Hepatocyte (in vitro differentiated cells): ENCODE measurements around the gene TNFRSF12A. TPM values are rescaled to one million over a fixed set of nuclear protein-coding genes. Genes with fewer than 3 reads are reported as not detected.
"Not testable (repeated sequence)": the region's sequence is repeated elsewhere in the genome, so short reads cannot be mapped to it uniquely, and the experiment has no call there.

Experiments
- DNase-seq: peaks from one replicate; pipeline ENCODE4 v3.0.0-alpha.2; 2016; ENCODE audit warnings: low spot score
- H2AFZ ChIP-seq: fragments of 200-600 bp; sonication (generic); 2 replicates; pipeline ENCODE4 v1.6.0; 2016; ENCODE audit warnings: antibody characterized with exemption, mild to moderate bottlenecking
- H3K27ac ChIP-seq: fragments of 200-600 bp; sonication (generic); 2 replicates; pipeline ENCODE4 v1.5.1; 2016; ENCODE audit warnings: mild to moderate bottlenecking
- H3K27me3 ChIP-seq: fragments of 200-600 bp; sonication (generic); 2 replicates; pipeline ENCODE4 v1.6.1; 2016
- H3K36me3 ChIP-seq: fragments of 200-600 bp; sonication (generic); replicated peaks from 2 replicates; pipeline ENCODE4 v1.5.1; 2016; ENCODE audit warnings: low read depth; ENCODE audit not compliant: insufficient read depth
- H3K4me1 ChIP-seq: fragments of 200-600 bp; sonication (generic); 2 replicates; pipeline ENCODE4 v1.5.1; 2016; ENCODE audit warnings: mild to moderate bottlenecking, moderate library complexity; ENCODE audit not compliant: insufficient read depth
- H3K4me2 ChIP-seq: fragments of 200-600 bp; sonication (generic); 2 replicates; pipeline ENCODE4 v1.6.0; 2016
- H3K4me3 ChIP-seq: fragments of 200-600 bp; sonication (generic); 2 replicates; pipeline ENCODE4 v1.5.1; 2016; ENCODE audit warnings: mild to moderate bottlenecking
- H3K79me2 ChIP-seq: fragments of 200-600 bp; sonication (generic); 2 replicates; pipeline ENCODE4 v1.6.0; 2017; ENCODE audit warnings: mild to moderate bottlenecking
- H3K9me2 ChIP-seq: fragments of 200-600 bp; sonication (generic); replicated peaks from 2 replicates; pipeline ENCODE4 v1.6.0; 2017; ENCODE audit warnings: mild to moderate bottlenecking; ENCODE audit not compliant: insufficient read depth
- H3K9me3 ChIP-seq: fragments of 200-600 bp; sonication (generic); 2 replicates; pipeline ENCODE4 v1.5.1; 2016; ENCODE audit warnings: low read depth, mild to moderate bottlenecking
- H4K20me1 ChIP-seq: fragments of 200-600 bp; sonication (generic); 2 replicates; pipeline ENCODE4 v1.6.0; 2016; ENCODE audit warnings: mild to moderate bottlenecking; ENCODE audit not compliant: insufficient read depth, poor library complexity, severe bottlenecking
- EZH2 ChIP-seq: fragments of 200-600 bp; sonication (generic); IDR thresholded peaks from 2 replicates; pipeline ENCODE4 v1.6.1; 2016; ENCODE audit warnings: antibody characterized with exemption, mild to moderate bottlenecking, borderline replicate concordance
- EZH2phosphoT487 ChIP-seq: fragments of 200-600 bp; sonication (generic); IDR thresholded peaks from one replicate; pipeline ENCODE4 v1.6.1; 2018; ENCODE audit warnings: antibody characterized with exemption, mild to moderate bottlenecking, low read depth, moderate library complexity; ENCODE audit not compliant: unreplicated experiment, severe bottlenecking
- WGBS: methylation state at CpG from one replicate; pipeline ENCODE4 v1.1.6; 2016; ENCODE audit warnings: low lambda C conversion rate; ENCODE audit errors: missing lambda C conversion rate; 5-methylcytosine and 5-hydroxymethylcytosine counted together
- polyA plus RNA-seq: library from polyadenylated mRNA; unstranded; fragments of >200 nt; fragmentation: Nextera tagmentation; extraction: Ambion mirVana; gene quantifications from 2 replicates; pipeline ENCODE4 v1.2.1, GENCODE V29; 2016
- total RNA-seq: library from RNA; depleted of rRNA; stranded (reverse); fragments of >200 nt; gene quantifications from 2 replicates; pipeline ENCODE4 v1.2.3, GENCODE V29; 2014
- TF ChIP-seq, protein P1 (sequence below): fragments of 200-600 bp; sonication (generic); IDR thresholded peaks from 2 replicates; pipeline ENCODE4 v1.5.1; 2016; ENCODE audit warnings: antibody characterized with exemption, mild to moderate bottlenecking; ENCODE audit not compliant: poor library complexity

Gene TNFRSF12A
- total and polyA plus RNA-seq, 2 experiments from 2014 or later, result 127 to 385 TPM

DNA sequence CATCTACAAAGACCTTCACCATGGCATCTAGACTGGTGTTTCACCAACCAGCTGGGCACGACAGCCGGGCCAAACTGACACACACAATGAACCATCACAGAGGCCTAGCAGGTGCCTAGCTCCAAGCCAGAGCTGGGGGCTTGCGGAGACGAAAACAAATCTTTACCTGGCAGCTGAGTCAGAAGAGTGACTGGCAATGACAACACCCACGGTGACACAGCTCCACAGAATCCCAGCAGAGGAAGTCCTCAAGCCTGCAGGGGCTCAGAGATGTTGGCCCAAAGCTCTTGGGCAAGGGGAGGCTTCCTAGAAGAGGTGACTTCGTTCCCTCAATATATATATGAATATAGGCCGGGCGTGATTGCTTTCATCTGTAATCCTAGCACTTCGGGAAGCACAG lies 31.3 kb downstream of the TNFRSF12A start:
- H3K4me2 ChIP-seq, result no peak overlapping the region
- no peaks in the 10 kb centered on the region for H3K9me3 ChIP-seq
- H3K27ac ChIP-seq, result no peak overlapping the region
- TF ChIP-seq EZH2, result no peak
- H3K9me2 ChIP-seq, result no peaks in the 10 kb centered on the region
- peaks cover 42% of the 10 kb centered on the region for H3K27me3 ChIP-seq
- WGBS, result 78% methylated on average over 9 of the region's 9 CpGs
- H3K79me2 ChIP-seq, result no peaks in the 10 kb centered on the region
- no peaks in the 10 kb centered on the region for H3K36me3 ChIP-seq
- H2AFZ ChIP-seq, result no peak overlapping the region
- H3K4me3 ChIP-seq, result no peak overlapping the region
- DNase-seq, result no peak
- peaks cover 5% of the 10 kb centered on the region for H3K4me1 ChIP-seq
- no peaks in the 10 kb centered on the region for H4K20me1 ChIP-seq

DNA sequence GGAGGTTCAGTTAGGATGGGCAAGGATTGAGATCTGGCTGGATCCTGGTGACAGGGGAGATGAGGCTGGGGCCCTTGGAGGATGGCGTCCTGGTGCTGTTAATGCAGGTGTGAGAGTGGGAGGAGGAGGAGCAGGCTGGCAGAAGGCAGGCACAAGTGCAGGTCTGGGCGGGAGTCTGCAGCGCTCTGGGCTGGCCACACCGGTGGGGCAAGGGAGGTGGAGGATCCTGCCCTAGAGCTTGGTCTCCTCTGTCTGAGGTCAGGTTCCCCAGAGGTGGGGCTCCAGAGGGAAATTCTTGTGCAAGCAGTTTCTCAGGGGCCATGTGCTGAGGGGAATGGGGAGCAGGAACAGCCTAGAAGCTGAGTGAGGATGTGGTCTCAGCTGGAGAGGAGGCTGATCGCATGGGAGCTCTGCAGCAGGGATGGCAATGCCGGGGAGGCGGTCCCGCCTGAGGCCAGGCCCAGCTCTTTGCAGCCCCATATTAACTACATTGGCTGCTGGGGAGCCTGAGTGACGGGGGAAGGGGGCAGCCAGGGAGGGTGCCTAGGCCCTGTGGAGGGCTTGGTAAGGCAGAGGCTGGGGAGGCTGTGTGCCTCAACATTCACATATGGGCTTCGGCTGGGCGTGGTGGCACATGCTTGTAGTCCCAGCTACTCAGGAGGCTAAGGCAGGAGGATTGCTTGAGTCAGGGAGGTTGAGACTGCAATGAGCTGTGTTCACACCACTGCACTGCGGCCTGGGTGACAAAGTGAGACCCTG lies 32.6 kb downstream of the TNFRSF12A start:
- not testable (repeated sequence) for H3K4me3 ChIP-seq, H3K9me2 ChIP-seq, H4K20me1 ChIP-seq, H3K4me1 ChIP-seq, DNase-seq, H3K27ac ChIP-seq, H3K4me2 ChIP-seq, H3K79me2 ChIP-seq, H3K36me3 ChIP-seq, H2AFZ ChIP-seq, H3K9me3 ChIP-seq
- H3K27me3 ChIP-seq, result peaks cover 30% of the 10 kb centered on the region
- WGBS, result 90% methylated on average over 11 of the region's 12 CpGs

DNA sequence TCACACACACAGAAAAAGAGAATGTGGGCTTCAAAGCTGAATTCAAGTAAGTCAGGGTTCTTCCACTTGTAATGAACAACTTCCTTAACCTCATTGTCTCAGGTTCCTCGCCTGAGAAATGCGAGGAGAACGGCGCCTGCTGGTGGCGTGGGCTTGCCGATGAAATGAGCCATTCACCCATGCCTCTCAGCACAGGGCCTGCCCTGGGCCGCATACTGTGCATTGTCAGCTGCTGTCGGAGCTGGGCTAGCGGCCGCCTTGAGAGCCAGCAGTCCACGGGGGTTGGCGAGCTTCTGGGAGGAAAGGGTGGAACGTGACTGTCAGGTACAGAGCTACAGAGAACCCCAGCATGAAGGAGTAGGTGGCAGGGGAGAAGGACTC lies 33.2 kb downstream of the TNFRSF12A start:
- H3K4me3 ChIP-seq, DNase-seq, H3K27ac ChIP-seq, H3K9me2 ChIP-seq, H3K36me3 ChIP-seq, H3K9me3 ChIP-seq, H2AFZ ChIP-seq, H4K20me1 ChIP-seq, H3K4me2 ChIP-seq, H3K79me2 ChIP-seq, H3K4me1 ChIP-seq: not testable (repeated sequence)
- H3K27me3 ChIP-seq, result peaks cover 24% of the 10 kb centered on the region
- WGBS, result 94% methylated on average over 10 of the region's 13 CpGs

DNA sequence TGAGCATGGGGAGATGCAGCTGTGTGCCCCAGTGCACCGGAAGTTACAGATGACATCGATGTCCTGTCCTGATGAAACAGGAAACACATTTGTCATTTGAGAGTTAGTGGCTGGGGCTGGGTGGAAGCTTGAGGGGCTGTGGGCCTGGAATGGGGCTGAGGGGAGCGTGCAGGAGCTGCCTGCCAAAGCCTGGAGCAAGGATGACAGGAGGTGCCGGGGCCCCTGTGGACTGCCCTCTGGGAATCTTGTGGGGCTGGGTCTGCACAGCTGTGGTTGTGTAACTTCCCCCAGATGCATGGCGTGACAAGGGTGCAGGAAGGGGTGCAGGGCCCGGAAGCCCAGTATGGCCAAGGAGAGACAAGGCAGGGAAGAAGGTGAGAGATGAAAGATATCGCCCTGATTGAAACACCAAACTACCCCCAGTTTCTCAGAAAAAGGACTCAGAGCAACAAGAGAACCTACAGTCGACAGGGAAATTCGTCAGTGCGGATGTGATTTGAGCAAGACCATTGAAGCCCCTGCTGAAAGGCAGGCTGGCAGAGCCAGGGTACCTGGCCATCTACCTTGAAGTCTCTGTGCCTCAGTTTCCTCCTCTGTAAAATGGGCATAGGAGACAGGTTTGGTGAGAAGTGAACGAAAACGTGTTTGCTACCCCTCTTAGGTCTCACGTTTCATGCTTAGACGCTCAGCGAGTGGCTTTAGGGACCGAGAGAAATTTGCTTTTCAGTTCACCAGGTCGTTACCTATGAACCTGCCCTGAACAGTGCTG lies 35.0 kb downstream of the TNFRSF12A start:
- WGBS, result 89% methylated on average over 16 of the region's 17 CpGs
- H3K27ac ChIP-seq, result no peak overlapping the region

DNA sequence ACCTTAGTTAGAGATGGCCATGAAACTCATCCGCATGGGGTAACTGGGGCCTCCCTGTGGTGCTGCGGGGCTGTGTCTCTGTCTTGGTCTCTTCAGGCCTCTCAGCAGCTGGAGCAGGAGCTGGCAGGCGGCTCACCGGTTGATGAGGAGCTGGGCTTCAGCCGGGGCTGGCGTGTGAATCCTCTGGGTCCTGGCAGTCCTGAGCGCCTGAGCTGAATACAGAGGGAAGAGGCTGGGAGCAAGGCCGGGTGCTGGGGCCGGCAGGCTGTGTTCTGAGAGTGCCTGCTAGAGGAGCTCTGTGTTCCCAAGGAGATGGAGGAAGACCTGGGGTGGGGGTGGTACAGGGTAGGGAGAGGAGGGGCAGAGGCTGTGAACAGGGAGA lies 35.6 kb downstream of the TNFRSF12A start:
- not testable (repeated sequence) for H2AFZ ChIP-seq, H3K79me2 ChIP-seq, H3K9me3 ChIP-seq, H4K20me1 ChIP-seq, H3K36me3 ChIP-seq, H3K27me3 ChIP-seq, DNase-seq, H3K4me2 ChIP-seq, H3K4me1 ChIP-seq, H3K27ac ChIP-seq, H3K9me2 ChIP-seq, H3K4me3 ChIP-seq
- WGBS, result 75% methylated on average over 9 of the region's 9 CpGs

More for the DNA sequence above, 35.0 kb downstream of the TNFRSF12A start:
- Histone ChIP-seq H3K4me2 (no peak overlapping the region), H3K9me3 (no peaks in the 10 kb centered on the region), H3K27me3 (peaks cover 8% of the 10 kb centered on the region), H4K20me1 (no peaks in the 10 kb centered on the region), H3K36me3 (no peaks in the 10 kb centered on the region), H3K79me2 (no peaks in the 10 kb centered on the region), H3K4me1 (peaks cover 9% of the 10 kb centered on the region), H2AFZ (no peak overlapping the region), H3K4me3 (no peak overlapping the region), H3K9me2 (no peaks in the 10 kb centered on the region)
- no peak for DNase-seq
- no peak for TF ChIP-seq EZH2phosphoT487
- no peak for TF ChIP-seq EZH2
- TF ChIP-seq, protein P1, sequence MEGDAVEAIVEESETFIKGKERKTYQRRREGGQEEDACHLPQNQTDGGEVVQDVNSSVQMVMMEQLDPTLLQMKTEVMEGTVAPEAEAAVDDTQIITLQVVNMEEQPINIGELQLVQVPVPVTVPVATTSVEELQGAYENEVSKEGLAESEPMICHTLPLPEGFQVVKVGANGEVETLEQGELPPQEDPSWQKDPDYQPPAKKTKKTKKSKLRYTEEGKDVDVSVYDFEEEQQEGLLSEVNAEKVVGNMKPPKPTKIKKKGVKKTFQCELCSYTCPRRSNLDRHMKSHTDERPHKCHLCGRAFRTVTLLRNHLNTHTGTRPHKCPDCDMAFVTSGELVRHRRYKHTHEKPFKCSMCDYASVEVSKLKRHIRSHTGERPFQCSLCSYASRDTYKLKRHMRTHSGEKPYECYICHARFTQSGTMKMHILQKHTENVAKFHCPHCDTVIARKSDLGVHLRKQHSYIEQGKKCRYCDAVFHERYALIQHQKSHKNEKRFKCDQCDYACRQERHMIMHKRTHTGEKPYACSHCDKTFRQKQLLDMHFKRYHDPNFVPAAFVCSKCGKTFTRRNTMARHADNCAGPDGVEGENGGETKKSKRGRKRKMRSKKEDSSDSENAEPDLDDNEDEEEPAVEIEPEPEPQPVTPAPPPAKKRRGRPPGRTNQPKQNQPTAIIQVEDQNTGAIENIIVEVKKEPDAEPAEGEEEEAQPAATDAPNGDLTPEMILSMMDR, result no peak
